Umbilical cord (tissue), 2 donors: ENCODE data around the gene CYP4V2. TPM values are rescaled to one million over a fixed set of nuclear protein-coding genes. Genes with fewer than 3 reads are reported as not detected.

Experiments
- DNase-seq: peaks from one replicate; pipeline ENCODE4 v3.0.0-alpha.2; 2015; ENCODE audit warnings: low spot score
- total RNA-seq: library from RNA; depleted of rRNA; stranded (reverse); fragments of >200 nt; gene quantifications from one replicate; pipeline ENCODE4 v1.2.3, GENCODE V29; 2014; ENCODE audit warnings: low replicate concordance; ENCODE audit not compliant: insufficient read depth

CYP4V2 gene
- total RNA-seq, 1 donor from 2014 or later, result 21.2 TPM

GRCh38 chr4:186188107-186188506, 3.3 kb upstream of the CYP4V2 start:
- DNase-seq, result no peak

GRCh38 chr4:186189656-186190055, 1.7 kb upstream of the CYP4V2 start:
- no peak for DNase-seq

- DNase-seq, result peak; percentile 14
Observed at GRCh38 chr4:186190581-186191199, 677 bp upstream of the CYP4V2 start.

- DNase-seq, result peak; percentile 35
Observed at GRCh38 chr4:186192066-186192612, 772 bp downstream of the CYP4V2 start.

GRCh38 chr4:186193851-186194250, 2.5 kb downstream of the CYP4V2 start:
- no peak for DNase-seq

GRCh38 chr4:186196063-186196462, 4.7 kb downstream of the CYP4V2 start:
- no peak for DNase-seq

GRCh38 chr4:186200516-186200915, 9.1 kb downstream of the CYP4V2 start:
- DNase-seq, result no peak

- no peak for DNase-seq
Observed at GRCh38 chr4:186201010-186201409, 9.6 kb downstream of the CYP4V2 start.

- DNase-seq, result no peak
Observed at GRCh38 chr4:186201535-186202230, 10.3 kb downstream of the CYP4V2 start.

GRCh38 chr4:186202490-186203140, 11.2 kb downstream of the CYP4V2 start:
- DNase-seq, result no peak

- DNase-seq, result peak; percentile 50
Observed at GRCh38 chr4:186203406-186203805, 12.0 kb downstream of the CYP4V2 start.

- no peak for DNase-seq
Observed at GRCh38 chr4:186204103-186204559, 12.8 kb downstream of the CYP4V2 start.

GRCh38 chr4:186204686-186205085, 13.3 kb downstream of the CYP4V2 start:
- no peak for DNase-seq

GRCh38 chr4:186205156-186205555, 13.8 kb downstream of the CYP4V2 start:
- no peak for DNase-seq

GRCh38 chr4:186216465-186217024, 25.2 kb downstream of the CYP4V2 start:
- no peak for DNase-seq

GRCh38 chr4:186217733-186218293, 26.4 kb downstream of the CYP4V2 start:
- DNase-seq, result no peak

- no peak for DNase-seq
Observed at GRCh38 chr4:186221624-186222023, 30.3 kb downstream of the CYP4V2 start.

GRCh38 chr4:186225848-186226247, 34.5 kb downstream of the CYP4V2 start:
- no peak for DNase-seq

GRCh38 chr4:186226521-186227189, 35.3 kb downstream of the CYP4V2 start:
- no peak for DNase-seq

- no peak for DNase-seq
Observed at GRCh38 chr4:186227221-186227620, 35.9 kb downstream of the CYP4V2 start, which contains the start of gene KLKB1. Gene KLKB1 (plus strand): TSS chr4:186227507. CDS start chr4:186228196, 689 bp downstream.
